Activated effector memory CD4-positive, alpha-beta T cell treated with Interleukin-2 at 50 U/mL for 16 hours (primary cell): ENCODE results near the gene DIAPH1.

Source experiments
- DNase-seq: peaks from one replicate; pipeline ENCODE4 v3.0.0-alpha.2; 2020

Gene DIAPH1

DNA sequence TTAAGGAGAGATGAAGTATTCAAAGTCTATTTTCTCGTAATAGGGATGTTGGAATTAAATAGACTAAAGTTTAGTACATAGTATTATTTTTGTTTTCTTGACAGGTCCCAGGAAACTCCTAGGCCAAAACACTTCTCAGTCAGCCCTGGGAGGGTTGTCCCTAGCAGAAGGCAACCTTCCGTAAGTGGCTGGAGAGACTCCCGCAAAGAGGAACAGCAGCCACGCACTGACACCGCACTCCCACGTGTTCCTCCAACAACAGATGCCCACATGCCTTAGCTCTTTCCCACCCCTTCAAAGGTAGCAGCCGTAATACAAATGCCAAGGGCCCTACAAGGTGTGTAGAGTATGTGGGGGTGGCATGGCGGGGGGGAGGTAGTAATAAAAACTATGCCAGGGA lies 101.5 kb downstream of the DIAPH1 start:
- no peak for DNase-seq

DNA sequence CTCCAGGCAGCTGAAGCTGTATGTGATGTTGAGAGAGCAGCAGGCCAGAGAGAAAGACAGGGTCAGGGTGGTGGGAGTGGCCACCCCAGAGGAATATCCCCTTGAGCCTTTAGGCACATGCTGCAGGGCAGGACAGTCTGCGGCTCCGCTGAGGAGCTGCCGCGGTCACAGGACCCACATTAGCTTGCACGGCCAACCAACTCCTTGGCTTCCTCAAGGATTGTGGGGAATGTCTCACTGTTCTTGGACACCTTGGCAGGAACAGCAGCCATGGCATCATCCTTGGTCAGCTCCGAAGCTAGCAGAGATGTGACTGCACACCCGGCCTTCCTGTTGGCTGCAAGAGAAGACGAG lies 102.2 kb downstream of the DIAPH1 start:
- no peak for DNase-seq

DNA sequence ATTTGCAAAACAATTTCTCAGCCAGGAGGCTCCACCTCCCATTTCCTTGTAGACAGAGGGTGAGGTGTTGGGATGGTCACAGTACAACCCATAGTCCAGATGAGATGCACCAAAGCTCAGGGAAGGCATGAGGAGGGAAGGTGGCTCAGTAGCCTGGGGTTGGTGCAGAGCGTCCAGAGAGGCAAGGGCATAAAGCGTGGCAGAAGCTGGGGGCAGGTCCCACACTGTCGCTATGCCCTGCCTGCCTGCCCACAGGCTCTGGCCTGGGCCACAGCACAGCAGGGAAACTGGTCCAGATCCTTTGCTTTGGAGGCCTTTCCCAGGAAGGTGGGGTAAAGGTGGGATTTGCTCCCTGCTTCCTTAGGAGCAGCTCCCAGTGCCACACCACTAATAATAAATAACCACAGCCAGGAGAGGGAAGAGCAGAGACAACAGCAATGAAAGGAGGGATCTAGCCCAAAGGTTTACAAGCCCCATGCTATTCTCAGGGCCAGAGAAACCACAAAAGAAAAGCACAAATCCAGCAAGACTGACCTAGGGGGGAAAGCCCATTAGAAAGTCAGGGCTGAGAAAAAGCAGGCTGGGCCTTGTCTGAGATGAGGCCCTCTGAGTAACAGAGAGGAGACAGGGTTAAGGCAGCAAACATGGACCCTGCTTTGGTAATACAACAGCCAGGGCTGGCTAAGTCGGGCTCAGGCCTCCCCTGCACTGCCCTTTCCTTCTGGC lies 102.7 kb downstream of the DIAPH1 start:
- no peak for DNase-seq

DNA sequence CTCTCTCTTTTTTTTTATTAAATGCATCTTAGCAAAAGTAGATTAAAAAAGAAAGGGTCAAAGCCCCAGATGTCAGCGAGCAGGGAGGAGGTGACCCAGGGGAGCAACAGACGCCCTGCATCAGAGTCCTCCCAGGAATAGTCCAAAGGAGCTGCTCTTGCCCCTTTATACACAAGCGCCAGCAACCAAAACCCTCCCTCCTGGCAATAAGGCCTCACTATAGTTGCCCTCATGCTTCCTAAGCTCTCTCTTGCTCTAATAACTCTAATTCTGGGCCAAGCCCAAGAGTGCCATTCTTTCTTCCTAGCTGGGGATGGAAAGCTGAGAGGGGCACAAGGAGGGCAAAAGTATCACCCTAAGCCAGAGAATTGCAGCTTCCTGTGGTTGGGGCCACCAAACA lies 103.7 kb downstream of the DIAPH1 start:
- no peak for DNase-seq

DNA sequence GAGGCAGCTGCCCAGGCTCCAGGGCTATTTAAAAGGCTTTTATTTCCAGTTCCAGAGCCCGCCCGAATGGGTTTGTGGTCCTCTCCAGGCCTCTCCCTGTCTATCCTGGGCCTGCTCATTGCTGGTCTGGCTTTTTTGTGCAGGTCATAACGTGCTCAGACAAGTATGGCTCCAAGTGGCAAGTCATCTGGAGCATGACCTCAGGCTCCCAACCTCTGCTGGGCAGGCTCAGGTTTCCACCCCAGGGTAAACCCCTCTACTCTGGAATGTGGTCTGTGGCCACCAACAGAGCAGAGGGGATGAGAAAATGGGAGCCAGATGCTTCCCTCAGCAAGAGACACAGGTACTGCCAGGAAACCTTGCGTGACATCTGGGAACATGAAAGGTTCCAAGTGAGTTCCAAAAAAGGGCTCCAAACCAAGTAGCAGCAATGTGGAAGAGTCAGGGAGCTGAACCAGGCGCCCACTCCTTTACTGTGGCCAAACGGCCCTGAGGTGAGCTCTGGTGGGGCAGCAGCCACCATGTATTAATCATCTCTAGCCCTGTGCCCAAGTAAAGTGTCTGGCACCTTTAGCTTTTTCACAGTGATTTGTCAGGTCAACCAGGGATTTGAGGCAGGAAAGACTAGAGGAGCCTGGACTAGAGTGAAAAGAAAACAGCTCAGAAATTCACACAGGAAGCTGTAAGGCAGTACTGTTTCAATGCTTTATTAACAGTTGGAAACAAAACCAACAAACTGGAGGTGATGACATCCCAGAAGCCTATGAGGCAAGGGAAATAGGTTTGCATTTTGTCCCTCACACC lies 104.3 kb downstream of the DIAPH1 start:
- DNase-seq = no peak

DNA sequence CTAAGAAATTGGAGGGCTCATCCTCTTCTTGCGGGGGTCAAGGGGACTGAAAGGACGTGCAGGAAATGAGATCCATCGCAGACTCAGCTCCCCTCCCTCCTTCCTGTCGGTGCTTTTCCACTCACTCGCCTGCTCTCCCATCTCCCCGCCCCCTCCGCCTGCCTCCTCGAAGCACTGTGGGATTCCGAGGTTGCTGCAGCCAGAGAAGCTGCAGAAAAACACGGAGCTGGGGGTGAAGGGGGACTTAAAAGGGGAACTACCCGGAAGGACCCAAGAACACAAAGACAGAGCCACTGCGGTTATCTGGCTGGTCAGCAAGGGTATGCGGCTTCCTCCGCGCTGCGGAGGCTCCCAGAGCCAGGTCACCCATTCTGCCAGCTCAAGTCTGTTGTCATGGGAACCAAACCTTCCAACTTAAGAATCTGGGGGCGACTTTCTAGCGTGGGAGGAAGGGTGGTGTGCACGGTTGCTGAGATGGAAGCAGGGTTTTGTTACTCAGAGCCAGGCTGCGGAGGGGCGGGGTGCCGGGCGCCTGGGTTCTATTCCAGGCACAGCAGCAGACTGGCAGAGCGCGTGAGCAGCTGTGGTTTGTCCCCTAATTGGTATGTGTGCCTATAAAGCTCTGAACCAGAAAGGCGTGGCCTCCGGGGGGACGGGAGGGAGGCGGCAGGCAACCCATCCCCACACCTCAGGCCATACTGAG lies 105.0 kb downstream of the DIAPH1 start:
- peak; percentile 7 for DNase-seq

DNA sequence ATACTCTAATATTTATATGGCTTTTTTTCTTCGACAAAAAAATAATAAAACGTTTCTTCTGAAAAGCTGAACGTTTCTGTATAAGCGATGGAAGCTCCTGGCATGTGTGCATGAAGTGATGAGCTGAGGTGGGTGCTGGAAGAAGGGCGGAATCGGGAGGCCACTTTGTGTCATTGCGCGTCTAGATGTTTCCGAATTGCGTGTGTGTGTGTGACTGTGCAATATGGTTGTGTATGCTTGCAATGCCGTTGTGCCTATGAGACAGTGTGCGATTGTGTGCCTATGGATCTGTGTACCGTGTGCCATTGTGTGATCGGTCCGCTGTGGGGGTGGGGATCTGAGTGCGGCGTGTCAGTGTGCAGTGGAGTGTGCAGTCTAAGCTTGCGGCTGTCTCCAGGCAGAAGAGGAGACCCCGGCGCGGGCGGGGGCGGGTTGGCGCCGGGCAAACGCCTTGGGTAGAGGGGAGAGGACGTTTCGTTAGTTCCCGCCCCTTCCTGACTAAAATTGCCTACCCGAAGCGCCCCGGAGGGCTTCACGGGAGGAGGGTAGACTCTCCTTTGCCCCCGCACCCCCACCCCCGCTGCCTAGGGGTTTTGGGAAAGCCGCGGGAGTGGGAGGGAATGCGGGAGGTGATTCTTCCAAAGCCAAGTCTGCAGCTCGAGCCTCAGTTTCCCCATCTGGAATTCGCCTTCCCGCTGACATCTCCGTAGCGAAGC lies 105.7 kb downstream of the DIAPH1 start:
- DNase-seq = peak; percentile 7

DNA sequence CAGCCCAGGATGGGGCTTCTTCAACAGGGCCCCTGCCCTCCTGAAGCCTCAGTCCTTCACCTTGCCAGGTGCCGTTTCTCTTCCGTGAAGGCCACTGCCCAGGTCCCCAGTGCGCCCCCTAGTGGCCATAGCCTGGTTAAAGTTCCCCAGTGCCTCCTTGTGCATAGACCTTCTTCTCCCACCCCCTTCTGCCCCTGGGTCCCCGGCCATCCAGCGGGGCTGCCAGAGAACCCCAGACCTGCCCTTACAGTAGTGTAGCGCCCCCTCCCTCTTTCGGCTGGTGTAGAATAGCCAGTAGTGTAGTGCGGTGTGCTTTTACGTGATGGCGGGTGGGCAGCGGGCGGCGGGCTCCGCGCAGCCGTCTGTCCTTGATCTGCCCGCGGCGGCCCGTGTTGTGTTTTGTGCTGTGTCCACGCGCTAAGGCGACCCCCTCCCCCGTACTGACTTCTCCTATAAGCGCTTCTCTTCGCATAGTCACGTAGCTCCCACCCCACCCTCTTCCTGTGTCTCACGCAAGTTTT lies 106.3 kb downstream of the DIAPH1 start:
- DNase-seq = peak; percentile 71

DNA sequence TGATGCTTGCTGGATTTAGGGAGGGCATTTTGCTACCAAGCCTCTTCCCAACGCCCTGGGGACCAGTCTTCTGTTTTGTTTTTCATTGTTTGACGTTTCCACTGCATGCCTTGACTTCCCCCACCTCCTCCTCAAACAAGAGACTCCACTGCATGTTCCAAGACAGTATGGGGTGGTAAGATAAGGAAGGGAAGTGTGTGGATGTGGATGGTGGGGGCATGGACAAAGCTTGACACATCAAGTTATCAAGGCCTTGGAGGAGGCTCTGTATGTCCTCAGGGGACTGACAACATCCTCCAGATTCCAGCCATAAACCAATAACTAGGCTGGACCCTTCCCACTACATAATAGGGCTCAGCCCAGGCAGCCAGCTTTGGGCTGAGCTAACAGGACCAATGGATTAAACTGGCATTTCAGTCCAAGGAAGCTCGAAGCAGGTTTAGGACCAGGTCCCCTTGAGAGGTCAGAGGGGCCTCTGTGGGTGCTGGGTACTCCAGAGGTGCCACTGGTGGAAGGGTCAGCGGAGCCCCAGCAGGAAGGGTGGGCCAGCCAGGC lies 107.0 kb downstream of the DIAPH1 start:
- DNase-seq = no peak

DNA sequence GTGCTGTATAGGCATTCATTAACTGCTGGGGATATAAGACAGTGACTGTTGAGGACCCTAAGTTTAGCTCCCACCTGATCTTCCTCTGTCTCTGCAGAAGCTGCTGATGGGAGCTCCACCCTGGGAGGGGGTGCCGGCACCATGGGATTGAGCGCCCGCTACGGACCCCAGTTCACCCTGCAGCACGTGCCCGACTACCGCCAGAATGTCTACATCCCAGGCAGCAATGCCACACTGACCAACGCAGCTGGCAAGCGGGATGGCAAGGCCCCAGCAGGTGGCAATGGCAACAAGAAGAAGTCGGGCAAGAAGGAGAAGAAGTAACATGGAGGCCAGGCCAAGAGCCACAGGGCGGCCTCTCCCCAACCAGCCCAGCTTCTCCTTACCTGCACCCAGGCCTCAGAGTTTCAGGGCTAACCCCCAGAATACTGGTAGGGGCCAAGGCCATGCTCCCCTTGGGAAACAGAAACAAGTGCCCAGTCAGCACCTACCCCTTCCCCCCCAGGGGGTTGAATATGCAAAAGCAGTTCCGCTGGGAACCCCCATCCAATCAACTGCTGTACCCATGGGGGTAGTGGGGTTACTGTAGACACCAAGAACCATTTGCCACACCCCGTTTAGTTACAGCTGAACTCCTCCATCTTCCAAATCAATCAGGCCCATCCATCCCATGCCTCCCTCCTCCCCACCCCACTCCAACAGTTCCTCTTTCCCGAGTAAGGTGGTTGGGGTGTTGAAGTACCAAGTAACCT lies 107.8 kb downstream of the DIAPH1 start:
- DNase-seq = no peak

DNA sequence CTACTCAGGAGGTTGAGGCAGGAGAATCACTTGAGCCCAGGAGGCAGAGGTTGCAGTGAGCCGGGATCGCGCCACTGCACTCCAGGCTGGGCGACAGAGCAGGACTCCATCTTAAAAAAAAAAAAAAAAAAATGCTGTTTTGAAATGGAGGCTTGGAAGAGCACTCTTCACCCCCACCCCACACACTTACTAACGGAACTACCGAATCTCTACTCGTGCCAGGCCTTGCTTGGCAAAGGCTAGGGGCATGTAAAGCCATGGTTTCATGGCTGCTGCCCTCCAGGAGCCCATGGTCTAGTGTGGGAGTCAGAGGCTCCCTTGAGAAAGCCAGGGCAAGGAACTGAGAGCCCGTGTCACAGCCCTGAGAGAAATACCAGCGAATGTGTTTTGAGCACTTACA lies 108.6 kb downstream of the DIAPH1 start:
- no peak for DNase-seq

DNA sequence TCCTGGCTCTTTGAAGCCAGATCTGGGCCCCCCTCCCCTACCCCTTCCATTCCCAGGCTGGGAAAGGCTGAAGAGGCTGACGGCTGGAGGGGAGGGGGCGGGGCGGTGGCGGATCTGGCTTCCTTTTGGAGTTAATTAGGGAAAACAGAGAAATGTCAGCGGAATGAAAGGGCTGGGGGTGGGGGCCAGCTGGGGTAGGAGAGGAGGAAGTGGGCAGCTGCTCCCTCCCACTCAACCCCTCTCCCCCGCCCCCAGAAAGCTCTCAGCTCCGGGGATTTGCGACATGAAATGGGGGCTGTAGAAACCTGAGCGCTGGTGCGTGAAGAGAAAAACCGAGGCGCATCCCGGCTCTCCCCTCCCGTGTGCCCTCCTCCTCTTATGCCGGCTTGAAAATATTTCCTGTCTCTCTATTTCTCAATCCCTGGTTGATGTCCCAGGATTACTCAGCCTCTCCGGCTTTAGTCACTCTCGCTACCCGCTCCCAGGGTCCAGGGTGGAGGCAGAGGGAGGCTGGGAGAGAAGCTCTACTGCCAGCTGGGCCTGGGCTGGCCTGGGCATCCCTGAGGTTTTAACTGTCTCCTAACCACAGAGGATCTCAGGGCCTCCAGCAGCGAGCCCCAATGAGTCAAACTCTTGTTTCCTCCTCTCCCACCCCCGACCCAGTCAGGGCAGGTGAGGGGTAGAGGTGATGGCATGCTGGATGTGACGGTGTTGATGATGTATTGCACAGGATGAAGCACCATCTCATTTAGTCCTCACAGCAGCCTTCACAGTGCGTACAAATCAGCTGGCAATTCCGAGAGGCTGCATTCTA lies 109.8 kb downstream of the DIAPH1 start:
- DNase-seq = no peak

DNA sequence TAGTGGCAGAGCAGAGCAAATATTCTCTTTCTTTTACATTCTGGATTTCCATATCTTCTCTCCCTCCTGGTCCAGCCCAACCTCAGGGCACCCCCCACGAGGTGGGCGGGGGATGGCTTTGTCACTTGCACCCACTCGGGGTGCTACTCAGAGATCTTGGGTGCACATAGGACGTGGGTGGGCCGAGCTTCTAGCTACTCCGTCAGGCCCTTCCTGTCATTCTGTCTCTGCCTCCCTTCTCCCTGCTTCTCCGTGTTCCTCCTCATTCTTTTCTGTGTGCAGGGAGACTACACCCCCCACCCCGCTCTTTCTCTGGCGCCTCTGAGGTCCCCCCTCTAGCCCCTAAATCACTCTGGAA lies 110.4 kb downstream of the DIAPH1 start:
- DNase-seq = no peak

DNA sequence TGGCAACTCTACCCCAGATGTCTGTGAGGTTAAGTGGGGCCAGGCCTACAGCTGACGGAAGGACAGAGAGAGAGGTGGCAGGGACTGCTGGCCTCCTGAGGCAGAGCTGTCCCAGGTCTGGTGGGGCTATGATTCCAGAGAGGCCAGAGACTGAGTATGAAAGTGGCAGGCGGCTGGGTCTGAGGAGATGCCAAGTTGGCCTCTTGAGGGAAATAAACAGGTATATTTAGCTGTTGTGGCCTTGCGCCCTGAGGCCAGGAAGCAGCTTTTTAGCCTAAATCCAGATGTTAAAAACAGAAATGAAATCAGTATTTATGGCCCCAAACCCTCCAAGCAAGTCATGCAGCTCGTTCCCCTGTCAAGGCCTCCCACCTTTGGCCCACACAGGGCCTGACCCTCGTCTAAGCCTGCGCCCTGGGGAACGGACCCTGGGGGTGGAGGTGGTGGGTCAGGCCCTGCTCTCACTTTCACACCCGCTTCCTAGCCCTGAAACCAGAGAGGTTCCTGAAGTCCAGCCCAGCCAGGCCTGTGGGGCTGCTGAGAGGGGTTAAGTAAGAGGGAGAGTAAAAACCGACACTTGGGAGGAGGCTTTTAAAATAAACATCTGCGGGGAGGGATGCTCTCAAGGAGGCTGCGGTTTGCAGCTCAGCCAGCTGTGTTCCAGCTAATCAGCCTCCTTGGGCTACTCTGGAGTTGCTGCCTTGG lies 111.3 kb downstream of the DIAPH1 start:
- no peak for DNase-seq

DNA sequence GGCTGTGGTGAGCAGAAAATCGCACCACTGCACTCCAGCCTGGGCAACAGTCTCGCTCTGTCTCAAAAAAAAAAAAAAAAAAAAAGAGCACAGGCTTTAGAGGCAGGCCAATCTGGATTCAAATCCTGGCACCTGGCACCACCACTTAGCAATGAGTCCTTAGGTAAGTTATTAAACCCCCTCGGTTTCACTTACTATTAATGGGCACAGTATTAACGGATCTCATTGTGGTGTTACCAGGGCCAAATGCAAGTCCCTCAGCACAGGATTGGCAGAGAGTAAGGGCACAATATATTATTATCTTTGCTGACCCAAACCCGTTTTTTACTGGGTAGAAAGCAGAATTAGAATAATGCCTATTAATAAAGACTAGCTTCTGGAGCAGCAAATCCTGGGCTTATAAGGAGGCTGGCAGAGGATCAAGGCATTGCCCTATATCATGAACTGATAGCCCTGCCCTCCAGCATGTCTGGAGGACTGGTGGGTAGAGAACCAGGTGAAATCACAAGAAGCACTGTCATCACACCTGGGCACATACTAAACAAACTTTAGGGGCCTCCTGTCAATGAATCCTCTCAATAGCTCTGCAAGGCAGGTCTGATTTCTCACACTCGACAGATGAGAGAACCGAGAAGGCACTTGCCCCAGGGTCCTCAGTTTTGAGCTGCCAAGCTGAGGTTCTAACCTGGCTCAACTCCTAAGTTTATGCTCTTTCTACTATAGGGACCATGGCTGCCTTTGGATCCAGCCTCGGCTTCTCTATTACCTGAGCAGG lies 112.2 kb downstream of the DIAPH1 start:
- no peak for DNase-seq

DNA sequence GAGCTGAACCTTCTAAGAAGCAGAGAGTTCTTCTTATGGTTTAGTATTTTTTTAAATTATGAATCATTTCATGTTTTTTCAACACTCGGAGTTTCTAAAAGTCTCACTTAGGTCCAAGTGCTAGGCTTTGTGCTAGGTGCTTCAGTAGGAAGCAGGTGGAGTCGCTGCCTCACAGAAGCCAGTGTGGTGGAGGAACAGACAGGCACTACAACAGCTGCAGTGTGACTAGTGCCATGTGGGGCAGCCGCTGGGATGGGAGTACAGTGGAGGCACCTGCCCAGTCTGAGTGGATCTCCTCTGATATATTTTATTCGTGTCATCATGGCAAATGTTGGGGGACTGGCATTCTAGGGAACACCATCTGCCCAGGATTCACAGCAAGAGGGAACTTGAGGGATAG lies 114.6 kb downstream of the DIAPH1 start:
- DNase-seq = no peak

DNA sequence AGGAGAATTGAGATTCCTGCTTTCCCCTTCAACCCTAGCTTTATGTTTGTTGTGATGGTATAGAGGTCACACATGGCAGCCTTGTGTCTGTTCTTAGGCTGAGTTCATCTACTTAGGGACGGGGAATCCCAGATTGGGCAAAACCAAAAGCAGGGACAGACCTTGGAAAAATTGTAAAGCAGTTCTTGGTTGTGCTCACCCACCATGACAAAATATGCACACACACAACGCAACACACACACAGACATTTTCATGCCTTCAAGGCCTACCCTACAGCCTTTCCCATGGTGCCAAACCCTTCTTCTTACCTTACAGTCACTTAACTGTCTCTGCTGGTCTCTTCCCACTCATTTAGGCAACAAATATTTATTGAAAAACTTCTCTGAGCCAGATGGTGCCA lies 115.1 kb downstream of the DIAPH1 start:
- no peak for DNase-seq

DNA sequence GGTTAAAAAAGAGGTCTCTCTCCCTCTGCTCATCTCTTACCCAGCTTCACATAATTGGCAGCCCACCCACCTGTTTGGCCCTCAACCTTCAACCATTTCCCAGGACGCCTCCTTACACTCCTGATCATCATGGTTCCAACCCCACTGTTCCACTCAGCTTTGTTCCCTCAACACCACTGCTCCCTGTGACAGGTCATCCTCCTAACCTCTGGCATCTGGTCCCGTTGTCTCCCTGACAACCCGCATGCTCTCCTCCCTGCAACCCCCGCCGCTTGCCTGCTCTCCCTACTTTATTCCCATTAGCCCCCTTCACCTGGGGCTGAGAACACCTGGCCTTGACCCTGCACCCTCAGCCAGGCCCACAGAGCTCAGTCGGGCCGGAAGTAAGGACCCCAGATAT lies 117.0 kb downstream of the DIAPH1 start:
- no peak for DNase-seq

DNA sequence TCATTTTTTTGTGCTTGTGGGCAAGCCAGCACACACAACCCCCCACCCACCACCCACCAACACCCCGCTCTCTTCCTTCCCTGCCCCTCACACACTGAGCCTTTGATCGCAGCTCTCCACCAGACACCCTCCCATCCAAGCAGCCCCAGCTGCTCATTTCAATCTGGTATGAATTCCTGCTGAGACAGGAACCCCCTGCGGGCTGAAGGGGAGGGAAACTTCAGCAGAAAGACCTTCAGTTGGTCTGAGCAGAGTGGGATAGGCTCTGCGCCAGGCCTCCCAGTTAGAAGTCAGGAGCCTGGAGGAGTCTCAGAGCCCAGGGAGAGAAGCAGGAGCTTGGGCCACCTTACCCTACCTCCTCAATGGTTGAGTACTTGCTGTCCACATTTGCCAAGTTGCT lies 122.8 kb downstream of the DIAPH1 start:
- no peak for DNase-seq

DNA sequence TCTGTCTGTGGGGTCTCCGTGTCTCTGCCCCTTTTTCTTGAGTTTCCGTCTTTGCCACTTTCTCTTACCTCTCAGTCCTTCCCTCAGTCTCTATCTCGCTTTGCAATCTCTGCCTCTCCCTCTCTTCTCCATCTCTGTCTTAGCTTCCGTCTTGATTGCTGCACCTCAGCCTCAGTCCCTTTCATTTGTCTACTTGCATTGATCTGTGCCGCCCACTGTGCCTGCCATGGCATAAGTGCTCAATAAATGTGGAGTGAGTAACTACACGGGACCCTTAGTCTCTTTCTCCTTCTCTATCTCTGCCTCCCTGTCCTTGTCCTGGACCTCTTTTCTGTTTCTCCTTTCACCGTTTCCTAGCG lies 123.4 kb downstream of the DIAPH1 start:
- DNase-seq = no peak
